ENCODE results near the gene ACBD4. TPM values are rescaled to one million over a fixed set of nuclear protein-coding genes. Genes with fewer than 3 reads are reported as not detected.

ACBD4 gene
- total RNA-seq, 2 experiments from 2014 or later: 10.0 to 12.5 TPM

- ATAC-seq (no peak), DNase-seq (no peak)
- H3K9me3 Mint-ChIP-seq (ENCODE audit: insufficient read depth): no peaks in the 10 kb centered on the region
- ChIA-PET CTCF (interaction anchor here (0.9 to 1.8 kb wide), 2 partner anchors 15 to 21 kb away, joined by 3 to 5 read pairs; partner anchors contain the start of gene ACBD4), POLR2A (no interaction called here)
- H3K27ac Mint-ChIP-seq: no peak overlapping the region
- no peak overlapping the region for H3K4me3 Mint-ChIP-seq
- H3K4me1 Mint-ChIP-seq (ENCODE audit: low read depth): no peaks in the 10 kb centered on the region
- no peaks in the 10 kb centered on the region for H3K27me3 Mint-ChIP-seq (ENCODE audit: low read depth)
- H3K36me3 Mint-ChIP-seq (ENCODE audit: low read depth): peaks cover 2% of the 10 kb centered on the region
These were observed 21.2 kb upstream of the ACBD4 start for GRCh38 chr17:45114117-45114932.

DNA sequence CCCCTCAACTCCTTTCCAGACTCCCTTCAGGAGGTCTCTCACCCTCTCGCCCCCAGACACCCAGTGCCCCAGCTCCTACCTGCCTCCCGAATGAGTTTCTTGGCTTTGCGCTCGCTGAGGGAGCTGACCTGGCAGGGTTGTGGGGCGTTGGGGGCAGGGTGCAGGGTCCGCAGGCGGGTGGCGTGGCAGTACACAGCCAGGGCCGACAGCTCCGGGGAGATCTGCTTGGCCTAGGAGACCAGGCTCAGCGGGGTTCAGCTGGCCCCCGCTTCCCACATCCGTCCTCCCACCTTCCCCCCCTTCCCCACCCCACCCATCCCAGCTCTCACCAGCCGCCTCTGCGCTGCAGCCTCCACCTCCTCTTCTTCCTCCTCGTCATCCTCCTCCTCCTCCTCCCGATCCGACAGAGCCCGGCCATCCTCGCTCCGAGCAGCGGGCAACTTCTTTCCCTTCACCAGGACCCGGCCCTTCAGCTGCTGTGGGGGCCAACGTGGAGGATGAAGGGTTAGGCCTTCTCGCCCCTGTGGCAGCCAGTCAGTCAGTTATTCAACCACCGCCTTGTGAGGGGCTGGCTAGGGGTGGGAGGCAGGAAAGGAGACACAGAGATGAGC is 20.4 kb upstream of the ACBD4 start:
- Mint-ChIP-seq H3K36me3 (ENCODE audit: low read depth) (no peaks in the 10 kb centered on the region), H3K4me1 (ENCODE audit: low read depth) (no peaks in the 10 kb centered on the region), H3K4me3 (no peak overlapping the region), H3K27me3 (ENCODE audit: low read depth) (peaks cover under 1% of the 10 kb centered on the region), H3K27ac (no peak overlapping the region), H3K9me3 (ENCODE audit: insufficient read depth) (no peaks in the 10 kb centered on the region)
- DNase-seq: no peak
- ChIA-PET POLR2A (no interaction called here), CTCF (interaction anchor here (1.8 to 1.9 kb wide), 2 partner anchors 15 to 20 kb away, joined by 5 to 6 read pairs; partner anchors contain the start of gene ACBD4)
- no peak for ATAC-seq

DNA sequence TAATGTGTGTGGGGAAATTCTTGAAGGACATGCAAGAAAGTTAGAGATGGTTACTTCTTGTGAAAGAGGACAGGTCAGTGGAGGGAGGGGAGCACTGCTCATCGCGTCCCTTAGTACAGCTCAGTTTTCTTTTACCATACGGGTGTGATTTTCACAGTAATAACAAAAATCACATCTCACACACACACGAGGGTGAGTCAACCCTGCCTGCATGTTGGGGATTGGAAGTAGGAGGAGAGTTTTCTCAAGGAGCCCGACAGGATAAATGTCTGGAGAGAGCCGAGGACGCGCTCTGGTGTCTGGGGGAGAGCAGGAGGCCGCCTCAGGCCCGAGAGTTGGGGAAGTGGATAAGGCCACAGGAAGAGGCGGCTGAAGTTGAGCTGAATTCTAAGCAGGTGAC is 19.6 kb upstream of the ACBD4 start:
- Mint-ChIP-seq H3K4me1 (ENCODE audit: low read depth) (no peaks in the 10 kb centered on the region), H3K4me3 (no peak overlapping the region), H3K9me3 (ENCODE audit: insufficient read depth) (no peaks in the 10 kb centered on the region), H3K36me3 (ENCODE audit: low read depth) (no peaks in the 10 kb centered on the region), H3K27ac (no peak overlapping the region), H3K27me3 (ENCODE audit: low read depth) (peaks cover 3% of the 10 kb centered on the region)
- ChIA-PET CTCF (interaction anchor here (1.8 to 1.9 kb wide), 2 partner anchors 16 to 19 kb away, joined by 5 to 6 read pairs; partner anchors contain the start of gene ACBD4), POLR2A (no interaction called here)
- no peak for ATAC-seq
- DNase-seq: no peak

DNA sequence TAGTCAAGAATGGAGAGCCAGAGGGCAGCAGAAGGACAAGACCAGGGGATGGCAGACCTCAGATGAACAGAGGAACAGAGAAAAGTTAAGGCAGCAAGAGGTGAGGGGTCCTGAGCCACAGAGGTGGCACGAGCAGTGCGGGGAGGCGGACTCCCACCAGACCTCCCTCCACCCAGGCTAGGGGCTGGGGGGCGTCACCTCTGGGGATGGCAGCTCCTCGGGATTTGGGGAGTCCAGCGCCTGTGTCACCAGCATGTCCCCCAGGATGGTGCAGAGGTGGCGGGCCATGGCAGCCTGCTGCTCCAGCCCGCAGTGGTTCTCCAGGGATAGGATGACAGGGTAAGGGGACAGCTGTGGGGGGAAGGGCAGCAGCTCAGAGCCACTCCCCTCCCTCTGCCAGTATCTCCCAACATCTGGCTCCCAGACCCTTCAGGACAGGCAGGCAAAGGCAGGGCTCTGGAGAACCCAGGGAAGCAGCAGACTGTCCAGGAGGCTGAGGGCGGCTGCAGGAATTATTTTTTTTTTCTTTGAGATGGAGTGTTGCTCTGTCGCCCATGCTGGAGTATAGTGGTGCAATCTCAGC is 19.0 kb upstream of the ACBD4 start:
- ChIA-PET POLR2A (no interaction called here), CTCF (interaction anchor here (1.9 kb wide), 1 partner anchor 19 kb away, joined by 6 read pairs; the partner anchor contains the start of gene ACBD4)
- no peak for ATAC-seq
- H3K4me1 Mint-ChIP-seq (ENCODE audit: low read depth): no peaks in the 10 kb centered on the region
- H3K27ac Mint-ChIP-seq: no peak overlapping the region
- DNase-seq: no peak
- no peaks in the 10 kb centered on the region for H3K9me3 Mint-ChIP-seq (ENCODE audit: insufficient read depth)
- H3K27me3 Mint-ChIP-seq (ENCODE audit: low read depth): peaks cover 6% of the 10 kb centered on the region
- no peak overlapping the region for H3K4me3 Mint-ChIP-seq
- no peaks in the 10 kb centered on the region for H3K36me3 Mint-ChIP-seq (ENCODE audit: low read depth)

- no peak overlapping the region for H3K27ac Mint-ChIP-seq
- H3K4me3 Mint-ChIP-seq: no peak overlapping the region
- peaks cover 10% of the 10 kb centered on the region for H3K27me3 Mint-ChIP-seq (ENCODE audit: low read depth)
- CTCF ChIA-PET: interaction anchor here (0.9 to 3.6 kb wide), 4 partner anchors 9 to 18 kb away, joined by 3 to 23 read pairs (median 12); partner anchors contain the start of gene ACBD4
- ATAC-seq (no peak), DNase-seq (no peak)
- no peaks in the 10 kb centered on the region for H3K9me3 Mint-ChIP-seq (ENCODE audit: insufficient read depth)
- no peaks in the 10 kb centered on the region for H3K36me3 Mint-ChIP-seq (ENCODE audit: low read depth)
- H3K4me1 Mint-ChIP-seq (ENCODE audit: low read depth): no peaks in the 10 kb centered on the region
- POLR2A ChIA-PET: no interaction called here
These were observed 18.2 kb upstream of the ACBD4 start for GRCh38 chr17:45117334-45117733.

- H3K9me3 Mint-ChIP-seq (ENCODE audit: insufficient read depth): no peaks in the 10 kb centered on the region
- CTCF ChIA-PET: interaction anchor here (0.9 to 3.6 kb wide), 5 partner anchors 10 to 22 kb away, joined by 3 to 23 read pairs (median 7); partner anchors contain the start of gene ACBD4
- H3K4me3 Mint-ChIP-seq: no peak overlapping the region
- peaks cover 12% of the 10 kb centered on the region for H3K27me3 Mint-ChIP-seq (ENCODE audit: low read depth)
- ATAC-seq (no peak), DNase-seq (no peak)
- no peak overlapping the region for H3K27ac Mint-ChIP-seq
- no peaks in the 10 kb centered on the region for H3K36me3 Mint-ChIP-seq (ENCODE audit: low read depth)
- H3K4me1 Mint-ChIP-seq (ENCODE audit: low read depth): no peaks in the 10 kb centered on the region
- POLR2A ChIA-PET: interaction anchor here (0.5 to 0.9 kb wide), 2 partner anchors 12 to 46 kb away, joined by 3 to 4 read pairs; no protein-coding TSS in a partner anchor
These were observed 17.4 kb upstream of the ACBD4 start for GRCh38 chr17:45117848-45118646.

- POLR2A ChIA-PET: interaction anchor here (0.5 to 0.9 kb wide), 2 partner anchors 13 to 46 kb away, joined by 3 to 4 read pairs; no protein-coding TSS in a partner anchor
- no peak for ATAC-seq
- CTCF ChIA-PET: interaction anchor here (0.8 to 3.6 kb wide), 5 partner anchors 10 to 22 kb away, joined by 3 to 23 read pairs (median 7); partner anchors contain the start of gene ACBD4
- no peaks in the 10 kb centered on the region for H3K36me3 Mint-ChIP-seq (ENCODE audit: low read depth)
- peaks cover 12% of the 10 kb centered on the region for H3K27me3 Mint-ChIP-seq (ENCODE audit: low read depth)
- H3K27ac Mint-ChIP-seq: no peak overlapping the region
- no peak overlapping the region for H3K4me3 Mint-ChIP-seq
- H3K9me3 Mint-ChIP-seq (ENCODE audit: insufficient read depth): no peaks in the 10 kb centered on the region
- no peaks in the 10 kb centered on the region for H3K4me1 Mint-ChIP-seq (ENCODE audit: low read depth)
- no peak for DNase-seq
These were observed 16.8 kb upstream of the ACBD4 start for GRCh38 chr17:45118691-45119090.

DNA sequence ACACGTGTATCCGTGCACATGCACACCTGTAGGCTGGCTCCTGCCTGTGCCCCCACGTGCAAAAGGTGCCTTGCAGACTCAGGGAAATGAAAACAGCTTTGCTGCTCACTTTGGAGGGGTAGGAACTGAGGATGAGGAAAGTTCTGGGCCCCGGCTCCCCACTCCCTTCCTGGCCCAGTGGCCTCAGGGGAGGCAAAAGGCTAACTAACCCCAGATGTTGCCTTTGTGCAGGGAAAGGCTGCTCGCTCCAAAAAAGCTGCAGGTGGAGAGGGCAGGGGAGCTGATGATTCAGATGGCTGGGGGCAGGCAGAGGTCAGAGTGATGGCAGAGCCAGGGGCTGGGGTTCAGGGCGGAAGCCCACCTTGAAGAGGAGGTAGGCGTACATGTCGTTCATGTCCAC is 15.5 kb upstream of the ACBD4 start:
- Mint-ChIP-seq H3K4me1 (ENCODE audit: low read depth) (no peaks in the 10 kb centered on the region), H3K4me3 (no peak overlapping the region), H3K27ac (no peak overlapping the region), H3K9me3 (ENCODE audit: insufficient read depth) (no peaks in the 10 kb centered on the region), H3K36me3 (ENCODE audit: low read depth) (no peaks in the 10 kb centered on the region), H3K27me3 (ENCODE audit: low read depth) (peaks cover 12% of the 10 kb centered on the region)
- no peak for DNase-seq
- no peak for ATAC-seq
- ChIA-PET POLR2A (interaction anchor here (1.0 kb wide), 1 partner anchor 41 kb away, joined by 3 read pairs; no protein-coding TSS in a partner anchor), CTCF (interaction anchor here (0.7 to 3.6 kb wide), 3 partner anchors 9 to 99 kb away, joined by 3 to 23 read pairs (median 7); partner anchors contain the start of gene ACBD4)

DNA sequence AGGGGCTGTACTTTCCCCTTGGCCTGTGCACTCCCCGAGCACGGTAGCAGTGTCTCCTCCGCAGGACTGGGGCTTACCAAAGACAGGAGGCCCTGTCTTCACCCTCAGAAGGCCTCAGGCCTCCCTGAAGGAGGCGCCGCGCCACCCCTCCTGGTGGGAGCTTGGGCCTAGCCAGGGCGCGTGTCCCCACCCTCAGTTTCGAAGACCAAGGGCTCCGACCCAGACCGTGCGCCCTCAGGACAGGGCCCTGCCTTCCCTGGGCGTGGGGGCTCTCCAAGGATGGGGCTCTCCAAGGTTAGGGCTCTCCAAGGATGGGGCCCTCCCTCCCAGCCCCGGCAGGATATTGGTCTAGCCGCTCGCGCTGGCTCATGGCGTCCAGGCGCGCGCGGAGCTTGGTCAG is 14.9 kb upstream of the ACBD4 start:
- H3K9me3 Mint-ChIP-seq (ENCODE audit: insufficient read depth): no peaks in the 10 kb centered on the region
- ChIA-PET POLR2A (interaction anchor here (1.0 kb wide), 1 partner anchor 41 kb away, joined by 3 read pairs; no protein-coding TSS in a partner anchor), CTCF (interaction anchor here (3.6 kb wide), 1 partner anchor 15 kb away, joined by 23 read pairs; the partner anchor contains the start of gene ACBD4)
- no peak overlapping the region for H3K4me3 Mint-ChIP-seq
- ATAC-seq: no peak
- H3K4me1 Mint-ChIP-seq (ENCODE audit: low read depth): no peaks in the 10 kb centered on the region
- H3K27me3 Mint-ChIP-seq (ENCODE audit: low read depth): peaks cover 12% of the 10 kb centered on the region
- DNase-seq: no peak
- no peaks in the 10 kb centered on the region for H3K36me3 Mint-ChIP-seq (ENCODE audit: low read depth)
- H3K27ac Mint-ChIP-seq: no peak overlapping the region

DNA sequence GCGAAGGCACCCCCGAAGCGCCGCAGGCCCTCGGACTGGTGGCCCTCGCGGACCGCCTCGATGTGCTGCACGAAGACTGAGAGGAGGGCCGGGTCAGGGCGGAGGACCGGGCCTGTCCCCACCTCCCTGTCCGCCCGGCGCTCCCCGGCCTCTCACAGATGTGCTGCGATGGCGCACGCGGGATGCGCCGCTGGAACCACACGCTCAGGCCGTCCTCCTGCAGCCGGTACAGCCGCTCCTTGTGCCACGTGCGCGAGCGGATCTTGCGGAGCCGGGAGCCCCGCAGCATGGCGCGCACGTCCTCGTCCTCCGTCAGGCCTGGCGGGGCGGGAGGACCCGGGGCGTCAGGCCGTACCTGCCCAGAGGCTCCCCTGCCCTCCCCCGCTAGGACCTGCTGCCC is 14.4 kb upstream of the ACBD4 start:
- no peak for DNase-seq
- ATAC-seq: no peak
- ChIA-PET CTCF (interaction anchor here (1.6 kb wide), 1 partner anchor 14 kb away, joined by 7 read pairs; the partner anchor contains the start of gene ACBD4), POLR2A (no interaction called here)
- no peaks in the 10 kb centered on the region for H3K9me3 Mint-ChIP-seq (ENCODE audit: insufficient read depth)
- no peak overlapping the region for H3K27ac Mint-ChIP-seq
- H3K36me3 Mint-ChIP-seq (ENCODE audit: low read depth): no peaks in the 10 kb centered on the region
- H3K4me3 Mint-ChIP-seq: no peak overlapping the region
- no peaks in the 10 kb centered on the region for H3K4me1 Mint-ChIP-seq (ENCODE audit: low read depth)
- peaks cover 12% of the 10 kb centered on the region for H3K27me3 Mint-ChIP-seq (ENCODE audit: low read depth)
